ENCODE results near the gene KBTBD13. TPM values are rescaled to one million over a fixed set of nuclear protein-coding genes. Genes with fewer than 3 reads are reported as not detected.
"Not testable (repeated sequence)": the region's sequence is repeated elsewhere in the genome, so short reads cannot be mapped to it uniquely, and the experiment has no call there.

The KBTBD13 gene
- total RNA-seq, 2 donors from 2014 or later = 2.6 to 4.4 TPM

- no peak for DNase-seq (ENCODE audit: low spot score)
- Histone ChIP-seq H3K9me3 (no peaks in the 10 kb centered on the region), H3K4me1 (peaks cover 0 to 14% of the 10 kb centered on the region in 2 donors), H3K36me3 (peaks cover 38% of the 10 kb centered on the region), H3K27ac (no peak overlapping the region), H3K4me3 (no peak overlapping the region), H3K27me3 (no peaks in the 10 kb centered on the region)
- no peak for TF ChIP-seq CTCF (IDR thresholded peaks at IDR 0.05)
Observed at GRCh38 chr15:65099336-65099735, 22.8 kb downstream of the KBTBD13 start.

GRCh38 chr15:65099801-65100200 is 23.3 kb downstream of the KBTBD13 start:
- H3K27ac ChIP-seq; H3K9me3 ChIP-seq; DNase-seq (ENCODE audit: low spot score); H3K4me3 ChIP-seq; H3K4me1 ChIP-seq; H3K27me3 ChIP-seq: not testable (repeated sequence)
- peaks cover 38% of the 10 kb centered on the region for H3K36me3 ChIP-seq

- no peak for TF ChIP-seq CTCF (IDR thresholded peaks at IDR 0.05)
- no peak for DNase-seq (ENCODE audit: low spot score)
Observed at GRCh38 chr15:65100442-65100841, 23.9 kb downstream of the KBTBD13 start.

GRCh38 chr15:65101411-65101890 is 24.9 kb downstream of the KBTBD13 start:
- Histone ChIP-seq H3K4me3 (no peak overlapping the region), H3K9me3 (no peaks in the 10 kb centered on the region), H3K27ac (no peak overlapping the region), H3K27me3 (no peaks in the 10 kb centered on the region), H3K4me1 (peaks cover 0 to 3% of the 10 kb centered on the region in 2 donors), H3K36me3 (peaks cover 47% of the 10 kb centered on the region)
- DNase-seq (ENCODE audit: low spot score) = peak; percentile 78
- peak; percentile 64 to 82 for TF ChIP-seq CTCF (IDR thresholded peaks at IDR 0.05)

More at GRCh38 chr15:65100442-65100841, 23.9 kb downstream of the KBTBD13 start:
- Histone ChIP-seq H3K36me3 (peaks cover 42% of the 10 kb centered on the region), H3K27me3 (no peaks in the 10 kb centered on the region), H3K4me1 (peaks cover 0 to 3% of the 10 kb centered on the region in 2 donors), H3K27ac (no peak overlapping the region), H3K4me3 (no peak overlapping the region), H3K9me3 (no peaks in the 10 kb centered on the region)

GRCh38 chr15:65101891-65102708 is 25.6 kb downstream of the KBTBD13 start:
- no peak for DNase-seq (ENCODE audit: low spot score)
- Histone ChIP-seq H3K9me3 (no peaks in the 10 kb centered on the region), H3K27me3 (no peaks in the 10 kb centered on the region), H3K4me1 (peaks cover 0 to 3% of the 10 kb centered on the region in 2 donors), H3K4me3 (no peak overlapping the region), H3K27ac (no peak overlapping the region), H3K36me3 (peaks cover 47% of the 10 kb centered on the region)
- TF ChIP-seq CTCF (IDR thresholded peaks at IDR 0.05) = peak in 1 of 2 donors; percentile 2

- H3K4me3 ChIP-seq = no peak overlapping the region
- H3K27ac ChIP-seq = no peak overlapping the region
- DNase-seq (ENCODE audit: low spot score) = no peak
- H3K9me3 ChIP-seq = no peaks in the 10 kb centered on the region
- no peak for TF ChIP-seq CTCF (IDR thresholded peaks at IDR 0.05)
- no peaks in the 10 kb centered on the region for H3K27me3 ChIP-seq
- H3K36me3 ChIP-seq = peaks cover 42% of the 10 kb centered on the region
- peaks cover 0 to 3% of the 10 kb centered on the region in 2 donors for H3K4me1 ChIP-seq
Observed at GRCh38 chr15:65102912-65103311, 26.4 kb downstream of the KBTBD13 start.

All from right atrium auricular region (tissue), 2 donors.